K562 (cell line): Measurements from ENCODE around the gene SLC16A1. TPM values are rescaled to one million over a fixed set of nuclear protein-coding genes. Genes with fewer than 3 reads are reported as not detected.

Experiments
- ATAC-seq: fragments of 200-7000 bp; cut with Tn5 transposase; 3 replicates; pipeline ENCODE4 v1.9.1; 2020; ENCODE audit warnings: moderate library complexity
- BruUV-seq: library from RNA; stranded (reverse); fragments of 400-500 nt; replicated peaks from 2 replicates; lab custom pipeline; 2021; lab: Mats Ljungman, UMichigan
- CTCF ChIA-PET: fragments of 300-600 bp; formaldehyde crosslinking; extraction: SDS; loops from one replicate; lab custom pipeline; 2021; ENCODE audit warnings: low intra/inter-chr PET ratio; lab: Yijun Ruan, JAX
- POLR2A ChIA-PET: fragments of 300-600, 350-650 bp; sonication (Branson Sonifier 250); formaldehyde crosslinking; extraction: SDS; loops from one replicate; lab custom pipeline; 2021; ENCODE audit warnings: antibody characterized with exemption, inconsistent platforms; lab: Yijun Ruan, JAX
- DNase-seq, 4 experiments: peaks; one replicate each; pipeline versions ENCODE4 v3.0.0 to v3.0.0-alpha.2; 2011 to 2018; ENCODE audit warnings: low spot score in 3 of 4, mixed read lengths in 3 of 4; ENCODE audit errors: extremely low read depth in 1 of 4
- FAIRE-seq: peaks from 2 replicates; lab custom pipeline; 2011; peaks lifted over from hg19 to GRCh38; lab: Jason Lieb, UNC
- H2AFZ ChIP-seq: 2 replicates; pipeline ENCODE4 v1.6.0; 2011; ENCODE audit warnings: low read depth, low read length, control low read depth, inconsistent platforms
- H3K27ac ChIP-seq: fragments of 200-600 bp; 3 replicates; pipeline ENCODE4 v1.8.0; 2011; ENCODE audit warnings: low read depth, mild to moderate bottlenecking, control low read depth, inconsistent platforms, low read length, moderate library complexity, mixed read lengths; ENCODE audit errors: extremely low read depth
- H3K27me3 ChIP-seq, 2 experiments: fragments of 300-600 bp in 1 of 2; 2 replicates in 1 of 2; 3 replicates in 1 of 2; pipeline versions ENCODE4 v1.6.0 to v1.8.0; 2011; ENCODE audit warnings: inconsistent platforms in 2 of 2, low read length in 2 of 2, mild to moderate bottlenecking in 1 of 2, mixed read lengths in 1 of 2, moderate library complexity in 1 of 2; ENCODE audit not compliant: control insufficient read depth in 2 of 2, insufficient read depth in 2 of 2
- H3K36me3 ChIP-seq: fragments of 300-600 bp; 3 replicates; pipeline ENCODE4 v1.8.0; 2011; ENCODE audit warnings: mild to moderate bottlenecking, low read length, inconsistent platforms; ENCODE audit not compliant: control insufficient read depth, insufficient read depth
- H3K4me1 ChIP-seq, 2 experiments: fragments of 200-600 bp in 1 of 2; replicated peaks in 1 of 2; 2 replicates in 1 of 2; 3 replicates in 1 of 2; pipeline versions ENCODE4 v1.5.1 to v1.8.0; 2011; ENCODE audit warnings: inconsistent platforms in 2 of 2, low read length in 2 of 2, mild to moderate bottlenecking in 1 of 2, mixed read lengths in 1 of 2, moderate library complexity in 1 of 2; ENCODE audit not compliant: control insufficient read depth in 2 of 2, insufficient read depth in 2 of 2
- H3K4me2 ChIP-seq: 2 replicates; pipeline ENCODE4 v1.6.1; 2011; ENCODE audit warnings: low read length, control low read depth, inconsistent platforms, mixed read lengths; ENCODE audit not compliant: insufficient read depth
- H3K4me3 ChIP-seq: fragments of 200-600 bp; sonication (generic), shearing (Covaris generic); 2 replicates; pipeline ENCODE4 v1.5.1; 2016; ENCODE audit warnings: control low read depth, inconsistent platforms
- H3K79me2 ChIP-seq: fragments of 200-600 bp; 3 replicates; pipeline ENCODE4 v1.8.0; 2011; ENCODE audit warnings: low read length, inconsistent platforms; ENCODE audit not compliant: control insufficient read depth, insufficient read depth
- H3K9ac ChIP-seq, 2 experiments: 2 replicates each; pipeline versions ENCODE4 v1.6.0 to v1.6.1; 2011; ENCODE audit warnings: low read depth in 2 of 2, low read length in 2 of 2, control low read depth in 1 of 2, inconsistent platforms in 1 of 2, mild to moderate bottlenecking in 1 of 2, mixed read lengths in 1 of 2; ENCODE audit not compliant: insufficient read depth in 1 of 2
- H3K9me1 ChIP-seq: one replicate; pipeline ENCODE4 v1.6.0; 2011; ENCODE audit warnings: inconsistent platforms, mild to moderate bottlenecking, low read length, moderate library complexity; ENCODE audit not compliant: control insufficient read depth, insufficient read depth
- H3K9me3 ChIP-seq: replicated peaks from 2 replicates; pipeline ENCODE4 v1.5.1; 2011; ENCODE audit warnings: low read depth, low read length, inconsistent platforms; ENCODE audit not compliant: control insufficient read depth, insufficient read depth
- H4K20me1 ChIP-seq: replicated peaks from 2 replicates; pipeline ENCODE4 v1.6.1; 2011; ENCODE audit warnings: low read length, inconsistent platforms, mixed read lengths; ENCODE audit not compliant: control insufficient read depth, insufficient read depth
- CBFA2T3 ChIP-seq: fragments of 450-650 bp; IDR thresholded peaks from 2 replicates; pipeline ENCODE4 v1.6.1; 2017
- CBX5 ChIP-seq: IDR thresholded peaks from 2 replicates; pipeline ENCODE4 v1.6.1; 2014; ENCODE audit warnings: low read depth, borderline replicate concordance
- ETV5 ChIP-seq: sonication (generic); formaldehyde crosslinking; IDR thresholded peaks from 2 replicates; pipeline ENCODE4 v1.4.0; 2020; ENCODE audit warnings: low read depth, mild to moderate bottlenecking, missing genetic modification reagents
- GATAD2A ChIP-seq: fragments of 450-650 bp; IDR thresholded peaks from 2 replicates; pipeline ENCODE4 v1.6.1; 2017
- HSF4 ChIP-seq: fragments of 250-450 bp; sonication (Bioruptor Pico); IDR thresholded peaks from 2 replicates; pipeline ENCODE4 v2.1.2; 2022; ENCODE audit warnings: mild to moderate bottlenecking, moderate library complexity, borderline replicate concordance
- KAT8 ChIP-seq: fragments of 450-650 bp; IDR thresholded peaks from 2 replicates; pipeline ENCODE4 v1.6.1; 2016; ENCODE audit warnings: low read depth, mild to moderate bottlenecking
- NFIC ChIP-seq: fragments of 450-650 bp; IDR thresholded peaks from 2 replicates; pipeline ENCODE4 v1.6.1; 2017; ENCODE audit warnings: mild to moderate bottlenecking, inconsistent platforms
- POLR2AphosphoS5 ChIP-seq: IDR thresholded peaks from 2 replicates; pipeline ENCODE4 v1.6.1; 2011; ENCODE audit warnings: mild to moderate bottlenecking, low read depth, low read length, moderate library complexity; ENCODE audit not compliant: control insufficient read depth, insufficient read depth
- PTTG1 ChIP-seq: fragments of 450-650 bp; IDR thresholded peaks from 2 replicates; pipeline ENCODE4 v1.6.1; 2016; ENCODE audit warnings: low read depth, mild to moderate bottlenecking, missing genetic modification characterization, missing compliant biosample characterization
- SAFB2 ChIP-seq: fragments of 200-400 bp; formaldehyde crosslinking; IDR thresholded peaks from 2 replicates; pipeline ENCODE4 v1.6.1; 2018; ENCODE audit warnings: borderline replicate concordance, low read length, low read depth, moderate library complexity; ENCODE audit not compliant: severe bottlenecking
- SMARCA5 ChIP-seq: fragments of 450-650 bp; IDR thresholded peaks from 2 replicates; pipeline ENCODE4 v1.6.1; 2016
- SMARCB1 ChIP-seq: IDR thresholded peaks from 2 replicates; pipeline ENCODE4 v1.6.1; 2011; ENCODE audit warnings: improper control_type of control experiment, low read depth; ENCODE audit not compliant: insufficient read length
- SREBF2 ChIP-seq: sonication (generic); formaldehyde crosslinking; IDR thresholded peaks from 2 replicates; pipeline ENCODE4 v1.4.0; 2020; ENCODE audit warnings: mild to moderate bottlenecking, missing genetic modification reagents
- TAF1 ChIP-seq: IDR thresholded peaks from 2 replicates; pipeline ENCODE4 v1.6.1; 2011; ENCODE audit warnings: mild to moderate bottlenecking, low read length, moderate library complexity; ENCODE audit not compliant: insufficient read depth, control insufficient read depth, severe bottlenecking; ENCODE audit errors: extremely low read depth
- XRCC3 ChIP-seq: fragments of 450-650 bp; IDR thresholded peaks from 2 replicates; pipeline ENCODE4 v1.6.1; 2017; ENCODE audit warnings: mild to moderate bottlenecking, moderate library complexity
- WGBS: fragments of 100-300 bp; shearing (Covaris generic); methylation state at CpG from one replicate; pipeline ENCODE4 v1.1.6; 2016; ENCODE audit warnings: low coverage, mixed read lengths; ENCODE audit not compliant: insufficient coverage; ENCODE audit errors: missing lambda C conversion rate; 5-methylcytosine and 5-hydroxymethylcytosine counted together
- in situ Hi-C: fragments of 300-500 bp; cut with MboI; formaldehyde crosslinking; loops from 4 replicates; pipeline ENCODE4 v1.15.0; 2018; ENCODE audit warnings: inconsistent platforms, mixed read lengths
- intact Hi-C: fragments of 100-400 bp; cut with micrococcal nuclease; formaldehyde crosslinking; loops from 2 replicates; pipeline ENCODE4 v1.14.2; 2022
- polyA plus RNA-seq, 8 experiments: library from polyadenylated mRNA; depleted of rRNA in 4 of 8; stranded (reverse) in 5 of 8; unstranded in 3 of 8; fragments of >200 nt; fragmentation: Nextera tagmentation in 2 of 8; fragmentation: Illumina TruSeq in 1 of 8; extraction: Ambion mirVana in 2 of 8; extraction: Trizol in 1 of 8; gene quantifications; 2 replicates each; pipeline versions ENCODE4 v1.2.1 to v1.2.3, GENCODE V29; 2011 to 2014; ENCODE audit warnings: inconsistent platforms in 1 of 8, missing spikeins in 1 of 8
- total RNA-seq, 7 experiments: library from RNA; depleted of rRNA in 6 of 7; stranded (reverse); fragments of >200 nt in 6 of 7; fragmentation: Illumina TruSeq in 2 of 7; extraction: Trizol in 2 of 7; gene quantifications; 2 replicates each; pipeline versions ENCODE4 v1.2.1 to v1.2.3, GENCODE V29; 2011 to 2021; ENCODE audit warnings: low replicate concordance in 1 of 7
- TF ChIP-seq, protein P1 (sequence below): fragments of 250-450 bp; sonication (Bioruptor Pico); IDR thresholded peaks from 2 replicates; pipeline ENCODE4 v1.5.0; 2021
- TF ChIP-seq, protein P2 (sequence below): fragments of 200-400 bp; formaldehyde crosslinking; IDR thresholded peaks from 2 replicates; pipeline ENCODE4 v1.6.1; 2017; ENCODE audit warnings: mild to moderate bottlenecking, low read depth, low read length, moderate library complexity
- TF ChIP-seq, protein P3 (sequence below): fragments of 450-650 bp; IDR thresholded peaks from 2 replicates; pipeline ENCODE4 v1.6.1; 2016; ENCODE audit warnings: missing biosample characterization, missing genetic modification characterization
- TF ChIP-seq, protein P4 (sequence below): sonication (generic); formaldehyde crosslinking; IDR thresholded peaks from 2 replicates; pipeline ENCODE4 v1.8.1; 2022; ENCODE audit warnings: missing genetic modification reagents

The SLC16A1 gene
- total and polyA plus RNA-seq, 9 of the 15 experiments (the other 6 are each of a cell fraction or from before 2014, with no cell fraction given): 73.1 to 244 (median 117) TPM

DNA sequence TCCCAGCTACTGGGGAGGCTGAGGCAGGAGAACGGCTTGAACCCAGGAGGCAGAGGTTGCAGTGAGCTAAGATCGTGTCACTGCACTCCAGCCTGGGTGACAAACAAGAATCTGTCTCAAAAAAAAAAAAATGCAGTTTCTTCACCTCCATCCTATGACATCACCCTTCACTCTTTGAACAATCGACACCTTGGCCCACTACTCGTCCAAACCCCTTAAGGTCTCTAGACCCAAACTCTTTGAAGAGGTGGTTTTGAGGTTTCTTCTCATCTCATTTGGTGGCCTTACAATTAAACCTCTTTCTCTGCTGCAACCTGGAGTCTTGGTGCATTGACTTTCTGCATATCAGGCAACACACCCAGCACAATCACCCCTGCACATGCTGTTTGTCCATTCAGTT is 86.1 kb downstream of the SLC16A1 start:
- FAIRE-seq: no peak
- H3K36me3 ChIP-seq: no peaks in the 10 kb centered on the region
- no peak overlapping the region for H3K4me3 ChIP-seq
- H4K20me1 ChIP-seq: no peaks in the 10 kb centered on the region
- H3K9me3 ChIP-seq: no peaks in the 10 kb centered on the region
- WGBS: 78% methylated on average over 4 of the region's 4 CpGs
- H3K27me3 ChIP-seq: no peaks in the 10 kb centered on the region
- no peak overlapping the region for H3K4me2 ChIP-seq
- no peak overlapping the region for H3K9ac ChIP-seq
- BruUV-seq: no TSS peak
- no peaks in the 10 kb centered on the region for H3K9me1 ChIP-seq
- no peak for ATAC-seq
- H3K79me2 ChIP-seq: no peaks in the 10 kb centered on the region
- in situ Hi-C loops (no loop called here), intact Hi-C loops (loop anchor here (2.0 kb wide), 2 partner anchors 61 to 153 kb away; no protein-coding TSS in a partner anchor)
- ChIA-PET POLR2A (no interaction called here), CTCF (interaction anchor here (0.6 kb wide), 2 partner anchors 9 to 61 kb away, joined by 3 read pairs; no protein-coding TSS in a partner anchor)
- no peak for TF ChIP-seq SMARCA5
- TF ChIP-seq POLR2AphosphoS5: no peak
- TF ChIP-seq, protein P1, sequence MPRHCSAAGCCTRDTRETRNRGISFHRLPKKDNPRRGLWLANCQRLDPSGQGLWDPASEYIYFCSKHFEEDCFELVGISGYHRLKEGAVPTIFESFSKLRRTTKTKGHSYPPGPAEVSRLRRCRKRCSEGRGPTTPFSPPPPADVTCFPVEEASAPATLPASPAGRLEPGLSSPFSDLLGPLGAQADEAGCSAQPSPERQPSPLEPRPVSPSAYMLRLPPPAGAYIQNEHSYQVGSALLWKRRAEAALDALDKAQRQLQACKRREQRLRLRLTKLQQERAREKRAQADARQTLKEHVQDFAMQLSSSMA (CRISPR knock-in tag): no peak
- no peak for TF ChIP-seq PTTG1 (tag)
- TF ChIP-seq XRCC3: no peak
- TF ChIP-seq GATAD2A: no peak
- TF ChIP-seq SMARCB1: no peak
- TF ChIP-seq ETV5 (CRISPR knock-in tag): no peak
- TF ChIP-seq CBFA2T3: no peak
- TF ChIP-seq SREBF2 (CRISPR knock-in tag): no peak
- no peak for TF ChIP-seq CBX5
- TF ChIP-seq, protein P2, sequence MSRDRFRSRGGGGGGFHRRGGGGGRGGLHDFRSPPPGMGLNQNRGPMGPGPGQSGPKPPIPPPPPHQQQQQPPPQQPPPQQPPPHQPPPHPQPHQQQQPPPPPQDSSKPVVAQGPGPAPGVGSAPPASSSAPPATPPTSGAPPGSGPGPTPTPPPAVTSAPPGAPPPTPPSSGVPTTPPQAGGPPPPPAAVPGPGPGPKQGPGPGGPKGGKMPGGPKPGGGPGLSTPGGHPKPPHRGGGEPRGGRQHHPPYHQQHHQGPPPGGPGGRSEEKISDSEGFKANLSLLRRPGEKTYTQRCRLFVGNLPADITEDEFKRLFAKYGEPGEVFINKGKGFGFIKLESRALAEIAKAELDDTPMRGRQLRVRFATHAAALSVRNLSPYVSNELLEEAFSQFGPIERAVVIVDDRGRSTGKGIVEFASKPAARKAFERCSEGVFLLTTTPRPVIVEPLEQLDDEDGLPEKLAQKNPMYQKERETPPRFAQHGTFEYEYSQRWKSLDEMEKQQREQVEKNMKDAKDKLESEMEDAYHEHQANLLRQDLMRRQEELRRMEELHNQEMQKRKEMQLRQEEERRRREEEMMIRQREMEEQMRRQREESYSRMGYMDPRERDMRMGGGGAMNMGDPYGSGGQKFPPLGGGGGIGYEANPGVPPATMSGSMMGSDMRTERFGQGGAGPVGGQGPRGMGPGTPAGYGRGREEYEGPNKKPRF: no peak
- TF ChIP-seq, protein P3, sequence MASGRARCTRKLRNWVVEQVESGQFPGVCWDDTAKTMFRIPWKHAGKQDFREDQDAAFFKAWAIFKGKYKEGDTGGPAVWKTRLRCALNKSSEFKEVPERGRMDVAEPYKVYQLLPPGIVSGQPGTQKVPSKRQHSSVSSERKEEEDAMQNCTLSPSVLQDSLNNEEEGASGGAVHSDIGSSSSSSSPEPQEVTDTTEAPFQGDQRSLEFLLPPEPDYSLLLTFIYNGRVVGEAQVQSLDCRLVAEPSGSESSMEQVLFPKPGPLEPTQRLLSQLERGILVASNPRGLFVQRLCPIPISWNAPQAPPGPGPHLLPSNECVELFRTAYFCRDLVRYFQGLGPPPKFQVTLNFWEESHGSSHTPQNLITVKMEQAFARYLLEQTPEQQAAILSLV (tag): no peak
- TF ChIP-seq NFIC: no peak
- TF ChIP-seq KAT8: no peak
- TF ChIP-seq, protein P4, sequence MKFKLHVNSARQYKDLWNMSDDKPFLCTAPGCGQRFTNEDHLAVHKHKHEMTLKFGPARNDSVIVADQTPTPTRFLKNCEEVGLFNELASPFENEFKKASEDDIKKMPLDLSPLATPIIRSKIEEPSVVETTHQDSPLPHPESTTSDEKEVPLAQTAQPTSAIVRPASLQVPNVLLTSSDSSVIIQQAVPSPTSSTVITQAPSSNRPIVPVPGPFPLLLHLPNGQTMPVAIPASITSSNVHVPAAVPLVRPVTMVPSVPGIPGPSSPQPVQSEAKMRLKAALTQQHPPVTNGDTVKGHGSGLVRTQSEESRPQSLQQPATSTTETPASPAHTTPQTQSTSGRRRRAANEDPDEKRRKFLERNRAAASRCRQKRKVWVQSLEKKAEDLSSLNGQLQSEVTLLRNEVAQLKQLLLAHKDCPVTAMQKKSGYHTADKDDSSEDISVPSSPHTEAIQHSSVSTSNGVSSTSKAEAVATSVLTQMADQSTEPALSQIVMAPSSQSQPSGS (CRISPR knock-in tag): no peak
- TF ChIP-seq HSF4: no peak
- no peak for TF ChIP-seq SAFB2
- TF ChIP-seq TAF1: no peak
- peaks cover 0 to 27% of the 10 kb centered on the region in 2 experiments; a peak in 3 of 5 replicates for H3K4me1 ChIP-seq
- DNase-seq: no peak
- no peak overlapping the region for H2AFZ ChIP-seq
- no peak overlapping the region for H3K27ac ChIP-seq
